Sigmoid colon (tissue), 7 donors: ENCODE data around the gene RAB6B. TPM values are rescaled to one million over a fixed set of nuclear protein-coding genes. Genes with fewer than 3 reads are reported as not detected.

Experiments used
- DNase-seq: peaks from one replicate; pipeline ENCODE4 v3.0.0-alpha.2; 2019
- H3K27ac ChIP-seq, 4 donors: fragments of 200-600 bp; sonication (generic); one replicate each; pipeline ENCODE4 v1.5.1; 2016 to 2019; ENCODE audit warnings: mild to moderate bottlenecking in 1 of 4
- H3K27me3 ChIP-seq, 3 donors: fragments of 200-600 bp; sonication (generic); one replicate each; pipeline ENCODE4 v1.5.1; 2019; ENCODE audit warnings: mild to moderate bottlenecking in 1 of 3
- H3K36me3 ChIP-seq, 4 donors: fragments of 200-600 bp; sonication (generic); one replicate each; pipeline ENCODE4 v1.5.1; 2016 to 2019
- H3K4me1 ChIP-seq, 4 donors: fragments of 200-600 bp; sonication (generic); one replicate each; pipeline ENCODE4 v1.5.1; 2017 to 2019
- H3K4me3 ChIP-seq, 4 donors: fragments of 200-600 bp; sonication (generic); one replicate each; pipeline ENCODE4 v1.5.1; 2017 to 2019; ENCODE audit warnings: mild to moderate bottlenecking in 2 of 4, moderate library complexity in 1 of 4
- H3K9me3 ChIP-seq, 4 donors: fragments of 200-600 bp in 3 of 4; sonication (generic) in 3 of 4; one replicate each; pipeline versions ENCODE4 v1.5.1 to v1.6.1; 2013 to 2019
- EP300 ChIP-seq, 4 donors: sonication (generic); formaldehyde crosslinking; IDR thresholded peaks; one replicate each; pipeline ENCODE4 v1.6.1; 2017; ENCODE audit warnings: antibody characterized with exemption in 4 of 4
- POLR2A ChIP-seq, 2 donors: fragments of 450-650 bp; IDR thresholded peaks; one replicate each; pipeline ENCODE4 v1.6.1; 2016; ENCODE audit warnings: antibody characterized with exemption in 2 of 2, mild to moderate bottlenecking in 2 of 2, moderate library complexity in 2 of 2
- POLR2AphosphoS5 ChIP-seq, 4 donors: sonication (generic); formaldehyde crosslinking; IDR thresholded peaks; one replicate each; pipeline ENCODE4 v1.6.1; 2017; ENCODE audit warnings: antibody characterized with exemption in 4 of 4
- WGBS, 2 donors: extraction: QIAGEN DNeasy Blood & Tissue Kit; methylation state at CpG; one replicate each; pipeline ENCODE4 v1.1.7; 2013; 5-methylcytosine and 5-hydroxymethylcytosine counted together
- intact Hi-C: fragments of 100-400 bp; cut with DNase I; formaldehyde crosslinking; loops from one replicate; pipeline ENCODE4 v1.15.1; 2023
- polyA plus RNA-seq, 3 donors: library from polyadenylated mRNA; stranded (reverse); fragments of 200-250 nt; gene quantifications; one replicate each; pipeline ENCODE4 v1.2.3, GENCODE V29; 2013
- total RNA-seq, 4 donors: library from RNA; depleted of rRNA; stranded (reverse); fragments of >200 nt; gene quantifications; one replicate each; pipeline ENCODE4 v1.1.0, GENCODE V29; 2016
- TF ChIP-seq, protein P1 (sequence below), 4 experiments: fragments of 450-650 bp in 3 of 4; fragments of 200-600 bp in 1 of 4; IDR thresholded peaks; one replicate each; pipeline ENCODE4 v1.5.1; 2016 to 2019; ENCODE audit warnings: antibody characterized with exemption in 4 of 4, mild to moderate bottlenecking in 3 of 4, moderate library complexity in 2 of 4
- donor health status: healthy with polysubstance abuse.
- donor health status: Bipolar disorder and iron deficiency.
- donor health status: healthy.

Gene RAB6B
- total and polyA plus RNA-seq, 7 donors, result 0.60 to 19.7 (median 5.2) TPM

DNA sequence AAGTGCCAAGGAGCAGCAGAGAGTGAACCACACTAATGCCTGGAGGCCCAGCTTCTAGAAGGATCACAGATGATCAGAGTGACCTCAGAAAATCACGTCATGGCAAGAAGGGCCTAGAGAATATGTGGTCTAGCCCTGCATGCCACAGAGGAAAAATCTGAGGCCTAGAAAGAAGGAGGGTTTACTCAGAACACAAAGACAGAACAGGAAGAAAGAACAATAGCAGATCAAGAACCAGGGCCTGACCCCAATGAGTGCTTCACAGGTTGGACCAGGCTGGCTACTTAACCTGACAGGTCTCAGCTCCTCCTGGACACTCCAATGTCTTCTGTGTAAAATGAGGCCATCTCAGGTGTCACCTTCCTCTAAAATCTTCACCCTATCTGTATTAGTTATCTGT lies 14.2 kb downstream of the RAB6B start:
- 85 to 86% methylated on average over 1 of the region's 1 CpG for WGBS, 2 donors
- no peak for DNase-seq
- no peaks in the 10 kb centered on the region for H3K4me1 ChIP-seq
- peaks cover 0 to 7% (median 1%) of the 10 kb centered on the region in 4 donors for H3K9me3 ChIP-seq
- TF ChIP-seq POLR2AphosphoS5 (IDR thresholded peaks at IDR 0.05), result no peak
- TF ChIP-seq EP300 (IDR thresholded peaks at IDR 0.05), result no peak
- TF ChIP-seq, protein P1, sequence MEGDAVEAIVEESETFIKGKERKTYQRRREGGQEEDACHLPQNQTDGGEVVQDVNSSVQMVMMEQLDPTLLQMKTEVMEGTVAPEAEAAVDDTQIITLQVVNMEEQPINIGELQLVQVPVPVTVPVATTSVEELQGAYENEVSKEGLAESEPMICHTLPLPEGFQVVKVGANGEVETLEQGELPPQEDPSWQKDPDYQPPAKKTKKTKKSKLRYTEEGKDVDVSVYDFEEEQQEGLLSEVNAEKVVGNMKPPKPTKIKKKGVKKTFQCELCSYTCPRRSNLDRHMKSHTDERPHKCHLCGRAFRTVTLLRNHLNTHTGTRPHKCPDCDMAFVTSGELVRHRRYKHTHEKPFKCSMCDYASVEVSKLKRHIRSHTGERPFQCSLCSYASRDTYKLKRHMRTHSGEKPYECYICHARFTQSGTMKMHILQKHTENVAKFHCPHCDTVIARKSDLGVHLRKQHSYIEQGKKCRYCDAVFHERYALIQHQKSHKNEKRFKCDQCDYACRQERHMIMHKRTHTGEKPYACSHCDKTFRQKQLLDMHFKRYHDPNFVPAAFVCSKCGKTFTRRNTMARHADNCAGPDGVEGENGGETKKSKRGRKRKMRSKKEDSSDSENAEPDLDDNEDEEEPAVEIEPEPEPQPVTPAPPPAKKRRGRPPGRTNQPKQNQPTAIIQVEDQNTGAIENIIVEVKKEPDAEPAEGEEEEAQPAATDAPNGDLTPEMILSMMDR (IDR thresholded peaks at IDR 0.05), result no peak
- TF ChIP-seq POLR2A (IDR thresholded peaks at IDR 0.05), result no peak
- no peaks in the 10 kb centered on the region for H3K27me3 ChIP-seq
- H3K36me3 ChIP-seq, result no peaks in the 10 kb centered on the region
- no peak overlapping the region for H3K27ac ChIP-seq
- intact Hi-C loops, result no loop called here
- H3K4me3 ChIP-seq, result no peak overlapping the region

DNA sequence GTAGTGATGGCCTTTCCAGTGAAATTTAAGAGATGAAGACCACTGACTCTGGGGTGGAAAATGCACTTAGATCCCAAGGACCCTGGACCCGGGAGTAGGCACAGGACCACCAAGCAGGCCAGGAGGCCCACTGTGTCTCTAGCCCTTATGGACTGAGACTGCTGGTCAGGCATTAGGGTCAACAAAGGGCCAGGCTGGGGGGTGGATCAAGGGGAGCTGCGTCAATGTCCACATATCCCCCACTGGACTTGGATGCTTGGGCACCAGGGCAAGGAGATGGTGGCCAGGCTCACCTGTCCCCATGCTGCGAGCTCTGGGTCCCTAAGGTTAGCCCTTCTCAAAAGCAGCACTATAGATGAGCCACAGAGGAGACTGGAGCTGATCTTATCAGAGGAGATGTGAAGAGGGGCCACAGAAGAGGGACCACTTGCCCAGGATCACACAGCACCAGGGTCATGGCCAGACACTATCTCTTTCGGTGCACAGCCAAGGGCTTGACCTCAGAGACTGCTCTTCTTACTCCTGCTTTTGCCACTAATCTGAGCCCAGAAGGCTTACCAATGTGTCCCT lies 14.7 kb downstream of the RAB6B start:
- DNase-seq, result no peak
- Histone ChIP-seq H3K4me3 (no peak overlapping the region), H3K4me1 (no peaks in the 10 kb centered on the region), H3K9me3 (peaks cover 0 to 7% (median 1%) of the 10 kb centered on the region in 4 donors), H3K27ac (no peak overlapping the region), H3K27me3 (no peaks in the 10 kb centered on the region), H3K36me3 (no peaks in the 10 kb centered on the region)
- WGBS, 2 donors, result 92 to 95% methylated on average over 4 of the region's 4 CpGs
- TF ChIP-seq EP300 (IDR thresholded peaks at IDR 0.05), result no peak
- no peak for TF ChIP-seq POLR2A (IDR thresholded peaks at IDR 0.05)
- intact Hi-C loops, result no loop called here

DNA sequence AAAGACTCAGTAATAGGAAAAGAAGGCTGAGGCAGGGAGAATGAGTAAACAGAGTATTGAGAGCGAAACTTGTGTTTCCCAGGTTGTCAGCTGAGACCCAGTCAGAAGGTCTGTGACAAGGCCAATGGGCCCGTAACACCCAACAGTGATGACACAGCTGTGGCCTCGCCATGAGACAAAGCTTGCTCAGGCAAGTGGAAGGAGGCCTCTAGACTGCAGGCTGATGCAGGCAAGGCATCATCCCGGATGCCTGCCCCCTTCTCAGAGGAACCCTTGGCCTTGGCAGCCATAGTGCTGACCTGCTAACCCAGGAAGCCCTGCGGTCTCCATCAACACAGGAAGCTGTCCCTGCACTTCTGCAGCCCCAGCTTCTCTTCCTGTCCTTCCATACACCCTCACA lies 15.4 kb downstream of the RAB6B start:
- no peaks in the 10 kb centered on the region for H3K36me3 ChIP-seq
- H3K4me1 ChIP-seq, result no peaks in the 10 kb centered on the region
- no peak for TF ChIP-seq POLR2A (IDR thresholded peaks at IDR 0.05)
- TF ChIP-seq, protein P1 (IDR thresholded peaks at IDR 0.05), result no peak
- no peak for TF ChIP-seq POLR2AphosphoS5 (IDR thresholded peaks at IDR 0.05)
- TF ChIP-seq EP300 (IDR thresholded peaks at IDR 0.05), result no peak
- no peak overlapping the region for H3K27ac ChIP-seq
- H3K9me3 ChIP-seq, result peaks cover 0 to 7% (median 1%) of the 10 kb centered on the region in 4 donors
- 86 to 88% methylated on average over 5 of the region's 5 CpGs for WGBS, 2 donors
- no peak for DNase-seq
- H3K27me3 ChIP-seq, result no peaks in the 10 kb centered on the region
- H3K4me3 ChIP-seq, result no peak overlapping the region
- intact Hi-C loops, result no loop called here

DNA sequence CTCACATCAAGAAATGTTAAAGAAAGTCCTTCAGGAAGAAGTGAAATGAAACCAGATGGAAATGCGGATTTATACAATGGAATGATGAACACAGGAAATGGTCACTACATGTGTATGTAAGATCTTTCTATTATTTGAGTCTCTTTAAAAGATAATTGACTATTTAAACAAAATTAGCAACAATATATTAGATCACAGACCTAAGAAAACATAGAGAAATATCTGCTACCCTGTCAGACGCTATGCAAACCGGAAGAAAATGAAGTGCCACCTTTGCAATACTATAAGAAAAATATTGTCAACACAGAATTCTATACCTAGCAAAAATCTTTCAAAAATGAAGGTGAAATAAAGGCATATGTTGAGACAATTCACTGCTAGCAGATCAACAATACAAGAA lies 17.2 kb downstream of the RAB6B start:
- intact Hi-C loops, result no loop called here
- no peak for TF ChIP-seq EP300 (IDR thresholded peaks at IDR 0.05)
- no peak for TF ChIP-seq POLR2AphosphoS5 (IDR thresholded peaks at IDR 0.05)
- TF ChIP-seq, protein P1 (IDR thresholded peaks at IDR 0.05), result no peak
- no peak for TF ChIP-seq POLR2A (IDR thresholded peaks at IDR 0.05)
- WGBS, 2 donors, result 81 to 92% methylated on average over 3 of the region's 3 CpGs

DNA sequence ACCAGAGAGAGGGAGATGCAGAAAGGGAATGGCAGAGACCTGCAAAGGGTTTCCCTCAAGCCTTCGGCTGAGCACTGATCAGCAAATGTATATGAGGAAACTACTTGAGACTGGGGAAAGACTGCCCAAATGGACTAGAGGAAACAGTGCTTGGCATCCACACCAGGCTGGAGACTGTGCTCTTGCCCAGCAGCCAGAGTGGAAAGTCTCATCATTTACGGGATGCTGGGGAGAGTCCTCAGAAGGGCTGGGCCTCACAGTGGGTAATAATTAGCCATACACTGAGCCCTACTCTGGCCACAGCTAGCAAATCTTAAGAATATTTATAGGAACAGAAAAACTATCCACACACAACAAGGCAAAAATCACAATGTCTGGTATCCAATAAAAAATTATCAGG lies 18.5 kb downstream of the RAB6B start:
- Histone ChIP-seq H3K4me1 (no peaks in the 10 kb centered on the region), H3K36me3 (no peaks in the 10 kb centered on the region), H3K9me3 (peaks cover 0 to 7% (median 1%) of the 10 kb centered on the region in 4 donors), H3K4me3 (no peak overlapping the region), H3K27ac (no peak overlapping the region), H3K27me3 (no peaks in the 10 kb centered on the region)
- 58 to 81% methylated on average over 2 of the region's 2 CpGs for WGBS, 2 donors
- intact Hi-C loops, result no loop called here
- TF ChIP-seq EP300 (IDR thresholded peaks at IDR 0.05), result no peak
- TF ChIP-seq POLR2A (IDR thresholded peaks at IDR 0.05), result no peak
- no peak for TF ChIP-seq POLR2AphosphoS5 (IDR thresholded peaks at IDR 0.05)
- TF ChIP-seq, protein P1 (IDR thresholded peaks at IDR 0.05), result no peak
- no peak for DNase-seq

More for the DNA sequence above, 17.2 kb downstream of the RAB6B start:
- Histone ChIP-seq H3K9me3 (peaks cover 0 to 7% (median 1%) of the 10 kb centered on the region in 4 donors), H3K4me3 (no peak overlapping the region), H3K36me3 (no peaks in the 10 kb centered on the region), H3K27ac (no peak overlapping the region), H3K4me1 (no peaks in the 10 kb centered on the region), H3K27me3 (no peaks in the 10 kb centered on the region)
- no peak for DNase-seq
